ENCODE results near the gene REG3G.

GRCh38 chr2:78982638-78983330 is 42.7 kb upstream of the REG3G start:
- TF ChIP-seq POLR2AphosphoS5 (IDR thresholded peaks at IDR 0.05) (no peak), CTCF (IDR thresholded peaks at IDR 0.05) (no peak)
